ENCODE data around the gene PF4V1.
"Not testable (repeated sequence)": the region's sequence is repeated elsewhere in the genome, so short reads cannot be mapped to it uniquely, and the experiment has no call there.

PF4V1 gene

GRCh38 chr4:73897380-73898136, 44.5 kb downstream of the PF4V1 start:
- Histone ChIP-seq H3K9me3 (ENCODE audit: control insufficient read depth in 5 of 5, low read length in 5 of 5) (no peaks in the 10 kb centered on the region), H3K4me1 (ENCODE audit: control insufficient read depth in 5 of 5, insufficient read depth in 5 of 5, low read length in 5 of 5) (peaks cover 0 to 24% (median 16%) of the 10 kb centered on the region in 5 donors), H3K9ac (ENCODE audit: low read length in 5 of 5) (no peak overlapping the region), H3K27me3 (ENCODE audit: control insufficient read depth in 5 of 5, insufficient read depth in 4 of 5, low read length in 5 of 5) (no peaks in the 10 kb centered on the region), H3K36me3 (ENCODE audit: control insufficient read depth in 5 of 5, insufficient read depth in 5 of 5, low read length in 5 of 5) (no peaks in the 10 kb centered on the region), H3K4me3 (ENCODE audit: low read depth in 1 of 5, low read length in 5 of 5) (no peak overlapping the region), H3K27ac (ENCODE audit: low read depth, low read length) (no peak overlapping the region)

- H3K27ac ChIP-seq (ENCODE audit: low read depth, low read length); H3K4me3 ChIP-seq (ENCODE audit: low read depth in 1 of 5, low read length in 5 of 5); H3K9me3 ChIP-seq (ENCODE audit: control insufficient read depth in 5 of 5, low read length in 5 of 5); H3K36me3 ChIP-seq (ENCODE audit: control insufficient read depth in 5 of 5, insufficient read depth in 5 of 5, low read length in 5 of 5); H3K9ac ChIP-seq (ENCODE audit: low read length in 5 of 5); H3K27me3 ChIP-seq (ENCODE audit: control insufficient read depth in 5 of 5, insufficient read depth in 4 of 5, low read length in 5 of 5): not testable (repeated sequence)
- H3K4me1 ChIP-seq (ENCODE audit: control insufficient read depth in 5 of 5, insufficient read depth in 5 of 5, low read length in 5 of 5), result peaks cover 0 to 23% (median 13%) of the 10 kb centered on the region in 5 donors
Measured at GRCh38 chr4:73899338-73899737, 46.2 kb downstream of the PF4V1 start.

DNA sequence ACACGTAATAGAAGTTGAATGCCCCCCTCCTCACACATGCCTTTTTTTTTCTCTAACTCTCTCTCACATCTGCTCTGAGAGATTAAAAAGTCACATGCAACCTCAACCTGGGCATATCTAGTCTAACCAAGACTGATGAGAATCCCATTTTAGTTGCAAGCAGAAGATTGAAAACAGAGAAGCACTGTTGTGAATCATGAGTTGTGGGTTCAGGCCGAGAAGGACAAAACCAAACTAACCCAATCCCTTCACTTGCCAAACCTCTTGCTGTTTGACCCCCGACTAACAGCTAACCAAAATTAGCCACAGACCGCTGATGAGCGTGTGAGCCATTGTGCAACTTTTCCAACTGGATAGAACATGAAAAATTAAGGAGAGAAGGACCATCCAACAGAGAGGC, 47.9 kb downstream of the PF4V1 start:
- Histone ChIP-seq H3K9me3 (ENCODE audit: control insufficient read depth in 5 of 5, low read length in 5 of 5) (no peaks in the 10 kb centered on the region), H3K9ac (ENCODE audit: low read length in 5 of 5) (no peak overlapping the region), H3K36me3 (ENCODE audit: control insufficient read depth in 5 of 5, insufficient read depth in 5 of 5, low read length in 5 of 5) (no peaks in the 10 kb centered on the region)

DNA sequence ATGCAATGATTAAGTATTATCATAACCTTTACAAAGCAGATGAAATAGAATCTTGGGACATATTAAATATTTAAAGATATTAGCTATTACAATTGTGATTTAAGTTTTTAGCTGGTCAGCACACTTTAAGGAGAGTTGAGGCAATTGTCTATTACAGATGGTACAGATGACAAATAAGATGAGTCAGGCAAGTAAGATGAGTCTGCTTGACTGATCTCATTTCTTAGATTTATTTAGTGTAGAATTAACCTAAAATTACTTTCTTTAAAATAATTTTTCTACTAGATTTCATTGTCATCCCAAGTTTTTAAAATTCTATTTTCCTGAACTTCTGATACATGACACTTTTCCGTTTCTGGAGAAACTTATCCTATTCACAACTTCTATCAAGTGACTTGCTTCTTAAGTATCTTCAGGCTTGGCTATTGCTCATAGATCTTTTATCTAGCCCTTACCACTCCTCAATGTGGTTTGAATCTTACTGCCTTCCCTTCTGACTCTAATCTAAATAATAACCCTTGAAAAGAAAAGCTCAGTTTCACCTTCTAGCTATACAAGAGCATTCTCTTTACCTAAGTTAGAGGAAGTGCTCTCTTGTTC, 49.0 kb downstream of the PF4V1 start:
- Histone ChIP-seq H3K36me3 (ENCODE audit: control insufficient read depth in 5 of 5, insufficient read depth in 5 of 5, low read length in 5 of 5) (no peaks in the 10 kb centered on the region), H3K27ac (ENCODE audit: low read depth, low read length) (no peak overlapping the region)

More for the DNA sequence above, 47.9 kb downstream of the PF4V1 start:
- H3K27me3 ChIP-seq (ENCODE audit: control insufficient read depth in 5 of 5, insufficient read depth in 4 of 5, low read length in 5 of 5), result no peaks in the 10 kb centered on the region
- no peak overlapping the region for H3K4me3 ChIP-seq (ENCODE audit: low read depth in 1 of 5, low read length in 5 of 5)
- H3K4me1 ChIP-seq (ENCODE audit: control insufficient read depth in 5 of 5, insufficient read depth in 5 of 5, low read length in 5 of 5), result peaks cover 0 to 14% (median 4%) of the 10 kb centered on the region in 5 donors
- no peak overlapping the region for H3K27ac ChIP-seq (ENCODE audit: low read depth, low read length)

DNA sequence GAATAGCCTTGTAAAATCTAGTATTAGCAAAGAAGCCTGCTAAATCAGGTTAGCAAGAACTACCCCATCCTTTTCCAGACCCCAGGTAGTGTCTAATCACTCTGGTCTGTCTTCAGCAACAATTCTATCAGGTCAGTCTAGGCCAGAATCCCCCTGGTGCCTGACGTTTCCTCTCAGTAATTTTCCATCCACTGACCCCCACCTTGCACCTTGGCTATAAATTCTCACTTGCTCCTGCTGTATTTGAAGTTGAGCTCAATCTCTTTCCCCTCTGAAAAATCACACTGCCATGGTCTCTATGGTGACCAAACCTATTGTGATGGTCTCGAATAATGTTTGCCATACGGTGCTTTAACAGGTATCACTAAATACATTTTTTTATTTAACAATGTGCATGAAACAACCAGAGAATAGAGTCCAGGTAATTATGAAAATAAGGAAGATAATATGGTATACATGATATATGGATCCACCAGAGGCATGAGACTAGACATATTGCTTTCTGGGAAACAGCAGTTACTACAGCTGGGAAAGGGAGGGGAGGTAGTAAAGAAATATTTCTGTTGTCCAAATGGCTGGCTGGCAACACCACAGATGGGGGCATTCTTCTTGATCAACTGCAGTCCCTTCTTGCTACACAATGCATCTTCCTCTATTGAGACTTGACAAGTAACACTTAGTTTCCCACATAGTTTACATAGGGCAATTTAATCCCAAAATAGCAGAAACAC, 49.9 kb downstream of the PF4V1 start:
- no peak overlapping the region for H3K27ac ChIP-seq (ENCODE audit: low read depth, low read length)
- no peak overlapping the region for H3K9ac ChIP-seq (ENCODE audit: low read length in 5 of 5)
- H3K27me3 ChIP-seq (ENCODE audit: control insufficient read depth in 5 of 5, insufficient read depth in 4 of 5, low read length in 5 of 5), result no peaks in the 10 kb centered on the region
- H3K9me3 ChIP-seq (ENCODE audit: control insufficient read depth in 5 of 5, low read length in 5 of 5), result no peaks in the 10 kb centered on the region
- no peaks in the 10 kb centered on the region for H3K36me3 ChIP-seq (ENCODE audit: control insufficient read depth in 5 of 5, insufficient read depth in 5 of 5, low read length in 5 of 5)
- peaks cover 0 to 5% (median 0%) of the 10 kb centered on the region in 5 donors for H3K4me1 ChIP-seq (ENCODE audit: control insufficient read depth in 5 of 5, insufficient read depth in 5 of 5, low read length in 5 of 5)
- H3K4me3 ChIP-seq (ENCODE audit: low read depth in 1 of 5, low read length in 5 of 5), result no peak overlapping the region

More for the DNA sequence above, 49.0 kb downstream of the PF4V1 start:
- no peaks in the 10 kb centered on the region for H3K27me3 ChIP-seq (ENCODE audit: control insufficient read depth in 5 of 5, insufficient read depth in 4 of 5, low read length in 5 of 5)
- H3K9me3 ChIP-seq (ENCODE audit: control insufficient read depth in 5 of 5, low read length in 5 of 5), result no peaks in the 10 kb centered on the region
- H3K4me3 ChIP-seq (ENCODE audit: low read depth in 1 of 5, low read length in 5 of 5), result no peak overlapping the region
- H3K4me1 ChIP-seq (ENCODE audit: control insufficient read depth in 5 of 5, insufficient read depth in 5 of 5, low read length in 5 of 5), result peaks cover 0 to 11% (median 3%) of the 10 kb centered on the region in 5 donors
- H3K9ac ChIP-seq (ENCODE audit: low read length in 5 of 5), result no peak overlapping the region

Measured in subcutaneous abdominal adipose tissue (tissue), 5 donors.